HK-2 (cell line): ENCODE data around the gene PHLDB2.

Experiments used
- DNase-seq: peaks from one replicate; pipeline ENCODE4 v3.0.0-alpha.2; 2018; ENCODE audit not compliant: unreplicated experiment

Gene PHLDB2

GRCh38 chr3:111851511-111851954, 7.5 kb upstream of the PHLDB2 start:
- DNase-seq = no peak

GRCh38 chr3:111852540-111852939, 6.5 kb upstream of the PHLDB2 start:
- no peak for DNase-seq

- no peak for DNase-seq
Measured at GRCh38 chr3:111853068-111853467, 6.0 kb upstream of the PHLDB2 start.

GRCh38 chr3:111854990-111855389, 4.1 kb upstream of the PHLDB2 start:
- no peak for DNase-seq

GRCh38 chr3:111856501-111856900, 2.6 kb upstream of the PHLDB2 start:
- no peak for DNase-seq

- no peak for DNase-seq
Measured at GRCh38 chr3:111857474-111857873, 1.6 kb upstream of the PHLDB2 start.

- peak; percentile 20 for DNase-seq
Measured at GRCh38 chr3:111858642-111859041, 423 bp upstream of the PHLDB2 start.

GRCh38 chr3:111859974-111860859, 1.2 kb downstream of the PHLDB2 start:
- DNase-seq = peak; percentile 81

GRCh38 chr3:111861391-111861790, 2.3 kb downstream of the PHLDB2 start:
- DNase-seq = no peak

- DNase-seq = no peak
Measured at GRCh38 chr3:111862415-111862814, 3.4 kb downstream of the PHLDB2 start.

- DNase-seq = no peak
Measured at GRCh38 chr3:111862974-111863373, 3.9 kb downstream of the PHLDB2 start.

- no peak for DNase-seq
Measured at GRCh38 chr3:111863942-111864694, 5.1 kb downstream of the PHLDB2 start.

- DNase-seq = peak; percentile 21
Measured at GRCh38 chr3:111864821-111865656, 6.0 kb downstream of the PHLDB2 start.

- DNase-seq = no peak
Measured at GRCh38 chr3:111867889-111868426, 8.9 kb downstream of the PHLDB2 start.

GRCh38 chr3:111870620-111871019, 11.6 kb downstream of the PHLDB2 start:
- DNase-seq = no peak

- DNase-seq = no peak
Measured at GRCh38 chr3:111871809-111872623, 13.0 kb downstream of the PHLDB2 start.

- no peak for DNase-seq
Measured at GRCh38 chr3:111872979-111873378, 13.9 kb downstream of the PHLDB2 start.

GRCh38 chr3:111874177-111874820, 15.2 kb downstream of the PHLDB2 start:
- DNase-seq = peak; percentile 51

GRCh38 chr3:111881480-111881879, 22.4 kb downstream of the PHLDB2 start:
- no peak for DNase-seq

- no peak for DNase-seq
Measured at GRCh38 chr3:111882194-111882593, 23.1 kb downstream of the PHLDB2 start.
